WTC11 (cell line): Measurements from ENCODE around the gene IFT20. TPM values are rescaled to one million over a fixed set of nuclear protein-coding genes. Genes with fewer than 3 reads are reported as not detected.

ENCODE experiments used
- ATAC-seq: fragments of 200-7000 bp; cut with Tn5 transposase; 2 replicates; pipeline ENCODE4 v1.10.0; 2021; ENCODE audit warnings: mild to moderate bottlenecking, moderate library complexity
- CTCF ChIA-PET: fragments of 300-600 bp; sonication (Branson Sonifier 250); formaldehyde crosslinking; loops from one replicate; lab custom pipeline; 2021; ENCODE audit warnings: antibody characterized with exemption; lab: Charles Lee
- POLR2A ChIA-PET: fragments of 350-600 bp; sonication (Branson Sonifier 250); formaldehyde crosslinking; loops from one replicate; lab custom pipeline; 2021; ENCODE audit warnings: antibody characterized with exemption; lab: Charles Lee
- DNase-seq: peaks from one replicate; pipeline ENCODE4 v3.0.0; 2021; ENCODE audit warnings: low spot score
- H3K27ac Mint-ChIP-seq: 2 replicates; pipeline ENCODE4 v1.8.0; 2021; ENCODE audit warnings: mixed read lengths
- H3K27me3 Mint-ChIP-seq: 2 replicates; pipeline ENCODE4 v1.8.0; 2021; ENCODE audit warnings: low read depth, mild to moderate bottlenecking, moderate library complexity, mixed read lengths
- H3K36me3 Mint-ChIP-seq: 2 replicates; pipeline ENCODE4 v1.8.0; 2021; ENCODE audit warnings: mixed read lengths
- H3K4me1 Mint-ChIP-seq: 2 replicates; pipeline ENCODE4 v1.8.0; 2022; ENCODE audit warnings: mixed read lengths
- H3K4me3 Mint-ChIP-seq: 2 replicates; pipeline ENCODE4 v1.8.0; 2021; ENCODE audit warnings: mild to moderate bottlenecking, moderate library complexity, mixed read lengths
- H3K9me3 Mint-ChIP-seq: 2 replicates; pipeline ENCODE4 v1.8.0; 2021; ENCODE audit warnings: mixed read lengths
- MYBL2 ChIP-seq: sonication (generic); formaldehyde crosslinking; IDR thresholded peaks from 2 replicates; pipeline ENCODE4 v1.8.1; 2023; ENCODE audit warnings: mild to moderate bottlenecking, moderate library complexity, missing genetic modification reagents
- NR1H2 ChIP-seq: sonication (generic); formaldehyde crosslinking; IDR thresholded peaks from 2 replicates; pipeline ENCODE4 v1.9.0; 2021; ENCODE audit warnings: mild to moderate bottlenecking, moderate library complexity, missing genetic modification reagents
- NR3C1 ChIP-seq: sonication (generic); formaldehyde crosslinking; conservative IDR thresholded peaks from 2 replicates; pipeline ENCODE4 v1.8.1; 2023; ENCODE audit warnings: low read depth, mild to moderate bottlenecking, missing genetic modification reagents
- RORB ChIP-seq: fragments of 250-450 bp; sonication (Bioruptor Pico); IDR thresholded peaks from 2 replicates; pipeline ENCODE4 v1.9.0; 2021; ENCODE audit warnings: mild to moderate bottlenecking
- SOX15 ChIP-seq: fragments of 250-450 bp; sonication (Bioruptor Pico); IDR thresholded peaks from 2 replicates; pipeline ENCODE4 v1.9.0; 2021; ENCODE audit warnings: mild to moderate bottlenecking
- TEAD1 ChIP-seq: sonication (generic); formaldehyde crosslinking; IDR thresholded peaks from 2 replicates; pipeline ENCODE4 v1.8.0; 2022; ENCODE audit warnings: mild to moderate bottlenecking, missing genetic modification reagents
- TP53 ChIP-seq: sonication (generic); formaldehyde crosslinking; IDR thresholded peaks from 2 replicates; pipeline ENCODE4 v1.8.1; 2023; ENCODE audit warnings: mild to moderate bottlenecking, missing genetic modification reagents
- ZNF121 ChIP-seq: sonication (generic); formaldehyde crosslinking; IDR thresholded peaks from 2 replicates; pipeline ENCODE4 v1.8.0; 2023; ENCODE audit warnings: missing genetic modification reagents
- ZNF396 ChIP-seq: fragments of 250-450 bp; sonication (Bioruptor Pico); IDR thresholded peaks from 2 replicates; pipeline ENCODE4 v1.8.0; 2021; ENCODE audit warnings: mild to moderate bottlenecking, moderate library complexity, borderline replicate concordance
- total RNA-seq: library from RNA; stranded (reverse); gene quantifications from 3 replicates; pipeline ENCODE4 v1.2.3, GENCODE V29; 2021
- TF ChIP-seq, protein P1 (sequence below): fragments of 250-450 bp; sonication (Bioruptor Pico); IDR thresholded peaks from 2 replicates; pipeline ENCODE4 v1.9.0; 2021; ENCODE audit warnings: mild to moderate bottlenecking, borderline replicate concordance
- TF ChIP-seq, protein P2 (sequence below): sonication (generic); formaldehyde crosslinking; IDR thresholded peaks from 2 replicates; pipeline ENCODE4 v1.8.1; 2022; ENCODE audit warnings: mild to moderate bottlenecking, moderate library complexity, missing genetic modification reagents
- TF ChIP-seq, protein P3 (sequence below): sonication (generic); formaldehyde crosslinking; IDR thresholded peaks from 2 replicates; pipeline ENCODE4 v1.8.1; 2022; ENCODE audit warnings: missing genetic modification reagents, borderline replicate concordance

Gene IFT20
- total RNA-seq, 1 experiment from 2014 or later: 17.6 TPM

DNA sequence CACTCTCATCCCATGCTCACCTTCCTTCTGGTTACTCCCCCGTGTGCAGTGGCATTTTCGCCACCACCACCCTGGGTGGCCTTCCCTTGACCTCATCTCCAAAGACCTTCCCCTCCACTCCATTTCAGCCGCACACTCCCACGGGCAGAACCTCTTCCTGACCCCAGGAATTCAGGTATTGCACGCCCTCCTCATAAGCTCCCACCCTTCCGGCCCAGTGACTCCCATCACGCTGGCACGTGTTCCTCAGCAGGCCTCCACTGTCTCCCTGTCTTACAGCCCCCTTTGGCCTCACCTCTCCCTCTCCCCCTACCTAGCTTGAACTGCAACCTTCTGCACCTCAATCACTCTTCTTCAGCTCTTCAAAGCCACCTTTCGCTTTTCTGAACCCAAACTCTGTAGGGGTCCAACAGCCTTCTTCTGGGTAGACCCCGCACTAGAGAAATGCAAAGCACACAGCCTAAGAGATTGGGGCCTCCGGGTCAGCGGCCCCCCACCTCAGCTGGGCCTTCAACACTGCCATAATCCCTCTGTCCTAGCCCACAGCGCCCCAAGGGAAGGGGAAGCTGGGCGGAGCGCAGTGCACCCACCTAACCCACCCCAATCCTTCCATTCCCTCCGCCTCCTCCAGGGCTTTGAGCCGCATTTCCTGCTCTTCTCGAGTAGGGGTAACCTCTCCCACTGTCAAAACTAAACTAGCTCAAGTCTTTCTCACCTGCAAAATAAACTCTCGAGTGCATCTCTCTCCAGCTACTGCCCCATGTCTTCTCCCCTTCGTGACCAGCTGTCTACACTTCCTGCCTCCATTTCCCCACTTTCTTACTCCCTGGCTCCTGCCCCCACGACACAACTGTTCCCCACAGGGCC lies 17.9 kb downstream of the IFT20 start (continued):
- TF ChIP-seq, protein P1, sequence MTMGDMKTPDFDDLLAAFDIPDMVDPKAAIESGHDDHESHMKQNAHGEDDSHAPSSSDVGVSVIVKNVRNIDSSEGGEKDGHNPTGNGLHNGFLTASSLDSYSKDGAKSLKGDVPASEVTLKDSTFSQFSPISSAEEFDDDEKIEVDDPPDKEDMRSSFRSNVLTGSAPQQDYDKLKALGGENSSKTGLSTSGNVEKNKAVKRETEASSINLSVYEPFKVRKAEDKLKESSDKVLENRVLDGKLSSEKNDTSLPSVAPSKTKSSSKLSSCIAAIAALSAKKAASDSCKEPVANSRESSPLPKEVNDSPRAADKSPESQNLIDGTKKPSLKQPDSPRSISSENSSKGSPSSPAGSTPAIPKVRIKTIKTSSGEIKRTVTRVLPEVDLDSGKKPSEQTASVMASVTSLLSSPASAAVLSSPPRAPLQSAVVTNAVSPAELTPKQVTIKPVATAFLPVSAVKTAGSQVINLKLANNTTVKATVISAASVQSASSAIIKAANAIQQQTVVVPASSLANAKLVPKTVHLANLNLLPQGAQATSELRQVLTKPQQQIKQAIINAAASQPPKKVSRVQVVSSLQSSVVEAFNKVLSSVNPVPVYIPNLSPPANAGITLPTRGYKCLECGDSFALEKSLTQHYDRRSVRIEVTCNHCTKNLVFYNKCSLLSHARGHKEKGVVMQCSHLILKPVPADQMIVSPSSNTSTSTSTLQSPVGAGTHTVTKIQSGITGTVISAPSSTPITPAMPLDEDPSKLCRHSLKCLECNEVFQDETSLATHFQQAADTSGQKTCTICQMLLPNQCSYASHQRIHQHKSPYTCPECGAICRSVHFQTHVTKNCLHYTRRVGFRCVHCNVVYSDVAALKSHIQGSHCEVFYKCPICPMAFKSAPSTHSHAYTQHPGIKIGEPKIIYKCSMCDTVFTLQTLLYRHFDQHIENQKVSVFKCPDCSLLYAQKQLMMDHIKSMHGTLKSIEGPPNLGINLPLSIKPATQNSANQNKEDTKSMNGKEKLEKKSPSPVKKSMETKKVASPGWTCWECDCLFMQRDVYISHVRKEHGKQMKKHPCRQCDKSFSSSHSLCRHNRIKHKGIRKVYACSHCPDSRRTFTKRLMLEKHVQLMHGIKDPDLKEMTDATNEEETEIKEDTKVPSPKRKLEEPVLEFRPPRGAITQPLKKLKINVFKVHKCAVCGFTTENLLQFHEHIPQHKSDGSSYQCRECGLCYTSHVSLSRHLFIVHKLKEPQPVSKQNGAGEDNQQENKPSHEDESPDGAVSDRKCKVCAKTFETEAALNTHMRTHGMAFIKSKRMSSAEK (CRISPR knock-in tag): no peak
- TF ChIP-seq, all 79 proteins: peak for 0

DNA sequence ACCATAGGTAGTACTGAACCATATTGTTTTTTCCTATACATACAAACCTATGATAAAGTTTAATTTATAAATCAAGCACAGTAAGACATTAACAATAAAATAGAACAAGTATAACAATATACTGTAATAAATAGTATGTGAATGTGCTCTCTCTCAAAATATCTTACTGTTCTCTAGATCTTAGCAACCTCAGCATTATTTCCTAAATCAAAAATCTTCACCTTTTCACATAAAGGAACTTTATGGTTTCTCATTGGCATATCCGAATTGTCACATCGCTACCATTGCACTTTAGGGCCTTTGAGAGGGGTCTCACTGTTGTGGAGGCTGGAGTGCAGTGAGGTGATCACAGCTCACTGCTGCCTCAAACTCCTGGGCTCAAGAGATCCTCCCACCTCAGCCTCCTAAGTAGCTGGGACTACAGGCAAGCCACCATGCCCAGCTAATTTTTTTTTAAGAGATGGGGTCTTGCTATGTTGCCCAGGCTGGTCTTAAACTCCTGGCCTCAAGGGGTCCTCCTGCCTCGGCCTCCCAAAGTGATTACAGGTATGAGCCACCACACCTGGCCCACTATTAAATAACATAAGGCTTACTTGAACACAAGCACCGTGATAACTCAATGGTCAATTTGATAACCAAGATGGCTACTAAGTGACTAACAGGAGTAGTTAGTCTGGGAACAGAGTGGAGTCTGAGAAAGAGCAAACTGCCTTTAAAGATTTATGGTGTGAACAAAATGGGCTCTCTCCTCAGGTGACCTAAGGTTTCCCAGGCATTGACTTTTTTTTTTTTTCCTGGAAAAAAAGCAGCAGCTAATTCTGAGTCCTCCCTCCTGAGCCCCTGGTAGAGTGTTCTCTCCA lies 19.2 kb downstream of the IFT20 start:
- ATAC-seq (no peak), DNase-seq (no peak)
- ChIA-PET POLR2A (no interaction called here), CTCF (no interaction called here)
- peaks cover 31% of the 10 kb centered on the region for H3K4me1 Mint-ChIP-seq
- no peaks in the 10 kb centered on the region; the same call in 1 of the 2 replicates for H3K27me3 Mint-ChIP-seq
- no peak overlapping the region for H3K27ac Mint-ChIP-seq
- H3K9me3 Mint-ChIP-seq: no peaks in the 10 kb centered on the region
- no peak overlapping the region for H3K4me3 Mint-ChIP-seq
- H3K36me3 Mint-ChIP-seq: peaks cover 9% of the 10 kb centered on the region
- TF ChIP-seq RORB (CRISPR knock-in tag) (no peak), ZNF121 (CRISPR knock-in tag) (peak; percentile 68; the same call in 1 of the 2 replicates), TEAD1 (CRISPR knock-in tag) (no peak)
- TF ChIP-seq, protein P1 (CRISPR knock-in tag): no peak

DNA sequence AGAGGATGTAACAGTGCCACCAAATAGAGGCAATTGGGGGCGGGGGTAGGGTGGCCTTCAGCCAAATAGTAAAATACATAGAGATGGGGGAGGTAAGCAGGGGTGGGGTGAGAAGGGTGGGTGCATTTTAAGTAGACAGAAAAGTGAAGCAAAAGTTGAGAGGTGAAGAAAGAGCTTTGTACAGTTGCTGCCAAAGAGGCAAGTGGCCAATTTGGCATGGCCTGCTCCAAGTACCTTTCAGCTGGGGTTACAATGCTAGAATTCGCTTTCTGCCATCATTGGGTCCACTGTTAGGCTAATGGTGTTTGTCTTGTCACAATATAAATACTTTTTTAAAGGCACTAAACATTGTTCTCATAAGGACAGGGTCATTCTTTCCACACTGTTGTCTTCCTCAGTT lies 21.4 kb downstream of the IFT20 start:
- CTCF ChIA-PET: interaction anchor here (1.2 kb wide), 1 partner anchor 62 kb away, joined by 3 read pairs; no protein-coding TSS in a partner anchor
- TF ChIP-seq SOX15 (CRISPR knock-in tag): no peak
- TF ChIP-seq, protein P2, sequence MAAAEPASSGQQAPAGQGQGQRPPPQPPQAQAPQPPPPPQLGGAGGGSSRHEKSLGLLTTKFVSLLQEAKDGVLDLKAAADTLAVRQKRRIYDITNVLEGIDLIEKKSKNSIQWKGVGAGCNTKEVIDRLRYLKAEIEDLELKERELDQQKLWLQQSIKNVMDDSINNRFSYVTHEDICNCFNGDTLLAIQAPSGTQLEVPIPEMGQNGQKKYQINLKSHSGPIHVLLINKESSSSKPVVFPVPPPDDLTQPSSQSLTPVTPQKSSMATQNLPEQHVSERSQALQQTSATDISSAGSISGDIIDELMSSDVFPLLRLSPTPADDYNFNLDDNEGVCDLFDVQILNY (CRISPR knock-in tag): no peak
- no peak for TF ChIP-seq ZNF396
- no peak for TF ChIP-seq MYBL2 (CRISPR knock-in tag)
- TF ChIP-seq, protein P1 (CRISPR knock-in tag): no peak
- TF ChIP-seq, protein P3, sequence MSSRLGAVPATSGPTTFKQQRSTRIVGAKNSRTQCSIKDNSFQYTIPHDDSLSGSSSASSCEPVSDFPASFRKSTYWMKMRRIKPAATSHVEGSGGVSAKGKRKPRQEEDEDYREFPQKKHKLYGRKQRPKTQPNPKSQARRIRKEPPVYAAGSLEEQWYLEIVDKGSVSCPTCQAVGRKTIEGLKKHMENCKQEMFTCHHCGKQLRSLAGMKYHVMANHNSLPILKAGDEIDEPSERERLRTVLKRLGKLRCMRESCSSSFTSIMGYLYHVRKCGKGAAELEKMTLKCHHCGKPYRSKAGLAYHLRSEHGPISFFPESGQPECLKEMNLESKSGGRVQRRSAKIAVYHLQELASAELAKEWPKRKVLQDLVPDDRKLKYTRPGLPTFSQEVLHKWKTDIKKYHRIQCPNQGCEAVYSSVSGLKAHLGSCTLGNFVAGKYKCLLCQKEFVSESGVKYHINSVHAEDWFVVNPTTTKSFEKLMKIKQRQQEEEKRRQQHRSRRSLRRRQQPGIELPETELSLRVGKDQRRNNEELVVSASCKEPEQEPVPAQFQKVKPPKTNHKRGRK (CRISPR knock-in tag): no peak
- no peak for TF ChIP-seq NR1H2 (CRISPR knock-in tag)
- no peak for TF ChIP-seq NR3C1 (CRISPR knock-in tag)
- TF ChIP-seq TP53 (CRISPR knock-in tag): no peak

More for the DNA sequence above, 21.4 kb downstream of the IFT20 start:
- DNase-seq: no peak
- no peak for ATAC-seq
- H3K27me3 Mint-ChIP-seq: no peaks in the 10 kb centered on the region; the same call in 1 of the 2 replicates
- no peaks in the 10 kb centered on the region for H3K36me3 Mint-ChIP-seq
- no peak overlapping the region for H3K27ac Mint-ChIP-seq
- H3K9me3 Mint-ChIP-seq: no peaks in the 10 kb centered on the region
- H3K4me1 Mint-ChIP-seq: peaks cover 19% of the 10 kb centered on the region
- POLR2A ChIA-PET: no interaction called here
- H3K4me3 Mint-ChIP-seq: no peak overlapping the region
